Measurements from ENCODE around the gene SLC1A2. TPM values are rescaled to one million over a fixed set of nuclear protein-coding genes. Genes with fewer than 3 reads are reported as not detected.

SLC1A2 gene
- total RNA-seq, 5 donors from 2014 or later (not counting 1 experiment from before 2014, with no cell fraction given), result 0.07 to 0.19 (median 0.12) TPM

GRCh38 chr11:35276396-35277145, 142.8 kb downstream of the SLC1A2 start:
- peak in 2 of 4 experiments; percentile 53 to 68 for ATAC-seq (replicated peaks in 1 of 4)
- no peak overlapping the region for H3K27ac ChIP-seq (ENCODE audit: low read length)
- POLR2A ChIA-PET, result interaction anchor here in 1 of 2 donors (0.6 kb wide), 1 partner anchor 108 kb away, joined by 3 read pairs; no protein-coding TSS in a partner anchor
- H3K4me3 ChIP-seq (ENCODE audit: control insufficient read depth in 1 of 2, extremely low read depth in 1 of 2, low read length in 1 of 2), result no peak overlapping the region
- CTCF ChIA-PET, result interaction anchor here in 1 of 2 donors (0.6 kb wide), 1 partner anchor 41 kb away, joined by 3 read pairs; no protein-coding TSS in a partner anchor
- no peaks in the 10 kb centered on the region for H3K36me3 Mint-ChIP-seq
- no peaks in the 10 kb centered on the region for H3K27me3 Mint-ChIP-seq
- no peaks in the 10 kb centered on the region for H3K9me3 Mint-ChIP-seq
- H3K4me3 Mint-ChIP-seq, result no peak overlapping the region
- no CpG with 5 or more reads among the region's 2 CpGs for WGBS (ENCODE audit: insufficient coverage)
- no peaks in the 10 kb centered on the region for H3K27me3 ChIP-seq (replicated peaks in 1 of 2; ENCODE audit: control insufficient read depth in 2 of 2, extremely low read depth in 1 of 2, insufficient read depth in 2 of 2, low read length in 1 of 2)
- H3K36me3 ChIP-seq (ENCODE audit: control insufficient read depth in 2 of 2, extremely low read depth in 1 of 2, insufficient read depth in 1 of 2, low read length in 1 of 2), result no peaks in the 10 kb centered on the region
- peaks cover 29 to 50% (median 40%) of the 10 kb centered on the region in 3 donors for H3K4me1 Mint-ChIP-seq
- peaks cover 0 to 12% of the 10 kb centered on the region in 2 experiments for H3K4me1 ChIP-seq (ENCODE audit: control insufficient read depth in 1 of 2, extremely low read depth in 1 of 2, insufficient read depth in 2 of 2, low read length in 2 of 2)
- H3K9me3 ChIP-seq, result no peaks in the 10 kb centered on the region
- no peak for DNase-seq
- H3K27ac Mint-ChIP-seq, result peak overlapping the region; percentile 37 to 78

GRCh38 chr11:35275786-35276170, 143.6 kb downstream of the SLC1A2 start:
- H3K9me3 Mint-ChIP-seq, result no peaks in the 10 kb centered on the region
- no peaks in the 10 kb centered on the region for H3K36me3 ChIP-seq (ENCODE audit: control insufficient read depth in 2 of 2, extremely low read depth in 1 of 2, insufficient read depth in 1 of 2, low read length in 1 of 2)
- no peak overlapping the region for H3K4me3 Mint-ChIP-seq
- 88% methylated on average over 1 of the region's 1 CpG for WGBS (ENCODE audit: insufficient coverage)
- no peak for DNase-seq
- peak overlapping the region in 1 of 2 donors; percentile 9 for H3K27ac Mint-ChIP-seq
- no peaks in the 10 kb centered on the region for H3K27me3 Mint-ChIP-seq
- no peak overlapping the region for H3K27ac ChIP-seq (ENCODE audit: low read length)
- ATAC-seq (replicated peaks in 1 of 4), result no peak
- no peaks in the 10 kb centered on the region for H3K36me3 Mint-ChIP-seq
- H3K4me1 Mint-ChIP-seq, result peaks cover 34 to 56% (median 40%) of the 10 kb centered on the region in 3 donors
- H3K27me3 ChIP-seq (replicated peaks in 1 of 2; ENCODE audit: control insufficient read depth in 2 of 2, extremely low read depth in 1 of 2, insufficient read depth in 2 of 2, low read length in 1 of 2), result no peaks in the 10 kb centered on the region
- peaks cover 0 to 12% of the 10 kb centered on the region in 2 experiments for H3K4me1 ChIP-seq (ENCODE audit: control insufficient read depth in 1 of 2, extremely low read depth in 1 of 2, insufficient read depth in 2 of 2, low read length in 2 of 2)
- POLR2A ChIA-PET, result interaction anchor here (0.6 to 1.0 kb wide), 2 partner anchors 29 to 108 kb away, joined by 3 read pairs; no protein-coding TSS in a partner anchor
- CTCF ChIA-PET, result interaction anchor here in 1 of 2 donors (0.6 kb wide), 1 partner anchor 40 kb away, joined by 3 read pairs; no protein-coding TSS in a partner anchor
- no peaks in the 10 kb centered on the region for H3K9me3 ChIP-seq
- no peak overlapping the region for H3K4me3 ChIP-seq (ENCODE audit: control insufficient read depth in 1 of 2, extremely low read depth in 1 of 2, low read length in 1 of 2)

- H3K27me3 Mint-ChIP-seq, result no peaks in the 10 kb centered on the region
- H3K27me3 ChIP-seq (replicated peaks in 1 of 2; ENCODE audit: control insufficient read depth in 2 of 2, extremely low read depth in 1 of 2, insufficient read depth in 2 of 2, low read length in 1 of 2), result no peaks in the 10 kb centered on the region
- no peaks in the 10 kb centered on the region for H3K36me3 ChIP-seq (ENCODE audit: control insufficient read depth in 2 of 2, extremely low read depth in 1 of 2, insufficient read depth in 1 of 2, low read length in 1 of 2)
- H3K4me1 ChIP-seq (ENCODE audit: control insufficient read depth in 1 of 2, extremely low read depth in 1 of 2, insufficient read depth in 2 of 2, low read length in 2 of 2), result peaks cover 0 to 12% of the 10 kb centered on the region in 2 experiments
- no peak overlapping the region for H3K4me3 Mint-ChIP-seq
- DNase-seq (no peak), ATAC-seq (replicated peaks in 1 of 4) (no peak)
- CTCF ChIA-PET, result interaction anchor here in 1 of 2 donors (0.8 kb wide), 1 partner anchor 431 kb away, joined by 3 read pairs; no protein-coding TSS in a partner anchor
- no peak overlapping the region for H3K27ac Mint-ChIP-seq
- peaks cover 34 to 60% (median 40%) of the 10 kb centered on the region in 3 donors for H3K4me1 Mint-ChIP-seq
- H3K27ac ChIP-seq (ENCODE audit: low read length), result no peak overlapping the region
- H3K9me3 ChIP-seq, result no peaks in the 10 kb centered on the region
- H3K36me3 Mint-ChIP-seq, result no peaks in the 10 kb centered on the region
- no peak overlapping the region for H3K4me3 ChIP-seq (ENCODE audit: control insufficient read depth in 1 of 2, extremely low read depth in 1 of 2, low read length in 1 of 2)
- POLR2A ChIA-PET, result interaction anchor here in 1 of 2 donors (1.0 kb wide), 1 partner anchor 28 kb away, joined by 3 read pairs; no protein-coding TSS in a partner anchor
- 83% methylated on average over 2 of the region's 6 CpGs for WGBS (ENCODE audit: insufficient coverage)
- H3K9me3 Mint-ChIP-seq, result no peaks in the 10 kb centered on the region
Measured at GRCh38 chr11:35274909-35275785, 144.2 kb downstream of the SLC1A2 start.

- peaks cover 34 to 61% (median 40%) of the 10 kb centered on the region in 3 donors for H3K4me1 Mint-ChIP-seq
- H3K4me3 Mint-ChIP-seq, result peak overlapping the region in 2 of 3 donors; percentile 5 to 31
- ChIA-PET CTCF (interaction anchor here in 1 of 2 donors (1.2 to 1.3 kb wide), 2 partner anchors 25 to 186 kb away, joined by 4 to 5 read pairs; no protein-coding TSS in a partner anchor), POLR2A (interaction anchor here (0.5 to 1.0 kb wide), 4 partner anchors 26 to 330 kb away, joined by 3 to 5 read pairs (median 3); no protein-coding TSS in a partner anchor)
- Histone ChIP-seq H3K9me3 (no peaks in the 10 kb centered on the region), H3K4me3 (ENCODE audit: control insufficient read depth in 1 of 2, extremely low read depth in 1 of 2, low read length in 1 of 2) (no peak overlapping the region), H3K27me3 (replicated peaks in 1 of 2; ENCODE audit: control insufficient read depth in 2 of 2, extremely low read depth in 1 of 2, insufficient read depth in 2 of 2, low read length in 1 of 2) (no peaks in the 10 kb centered on the region), H3K36me3 (ENCODE audit: control insufficient read depth in 2 of 2, extremely low read depth in 1 of 2, insufficient read depth in 1 of 2, low read length in 1 of 2) (no peaks in the 10 kb centered on the region), H3K4me1 (ENCODE audit: control insufficient read depth in 1 of 2, extremely low read depth in 1 of 2, insufficient read depth in 2 of 2, low read length in 2 of 2) (peaks cover 0 to 12% of the 10 kb centered on the region in 2 experiments), H3K27ac (ENCODE audit: low read length) (peak overlapping the region; percentile 66)
- no peaks in the 10 kb centered on the region for H3K9me3 Mint-ChIP-seq
- 17% methylated on average over 3 of the region's 5 CpGs for WGBS (ENCODE audit: insufficient coverage)
- ATAC-seq (replicated peaks in 1 of 4) (peak; percentile 52 to 85 (median 62)), DNase-seq (peak in 29 of 35 experiments; percentile 2 to 67 (median 21))
- H3K27me3 Mint-ChIP-seq, result no peaks in the 10 kb centered on the region
- no peaks in the 10 kb centered on the region for H3K36me3 Mint-ChIP-seq
- peak overlapping the region; percentile 80 to 94 for H3K27ac Mint-ChIP-seq
Measured at GRCh38 chr11:35272391-35272902, 146.9 kb downstream of the SLC1A2 start.

GRCh38 chr11:35271031-35271430, 148.3 kb downstream of the SLC1A2 start:
- peaks cover under 1 to 12% of the 10 kb centered on the region in 2 experiments for H3K4me1 ChIP-seq (ENCODE audit: control insufficient read depth in 1 of 2, extremely low read depth in 1 of 2, insufficient read depth in 2 of 2, low read length in 2 of 2)
- DNase-seq (no peak), ATAC-seq (replicated peaks in 1 of 4) (no peak)
- H3K9me3 Mint-ChIP-seq, result no peaks in the 10 kb centered on the region
- H3K36me3 Mint-ChIP-seq, result no peaks in the 10 kb centered on the region
- no peaks in the 10 kb centered on the region for H3K36me3 ChIP-seq (ENCODE audit: control insufficient read depth in 2 of 2, extremely low read depth in 1 of 2, insufficient read depth in 1 of 2, low read length in 1 of 2)
- 100% methylated on average over 2 of the region's 3 CpGs for WGBS (ENCODE audit: insufficient coverage)
- H3K4me1 Mint-ChIP-seq, result peaks cover 38 to 60% (median 40%) of the 10 kb centered on the region in 3 donors
- H3K9me3 ChIP-seq, result no peaks in the 10 kb centered on the region
- ChIA-PET CTCF (no interaction called here), POLR2A (no interaction called here)
- peak overlapping the region in 1 of 2 donors; percentile 9 for H3K27ac Mint-ChIP-seq
- H3K27me3 Mint-ChIP-seq, result no peaks in the 10 kb centered on the region
- H3K4me3 Mint-ChIP-seq, result no peak overlapping the region
- no peak overlapping the region for H3K27ac ChIP-seq (ENCODE audit: low read length)
- H3K27me3 ChIP-seq (replicated peaks in 1 of 2; ENCODE audit: control insufficient read depth in 2 of 2, extremely low read depth in 1 of 2, insufficient read depth in 2 of 2, low read length in 1 of 2), result no peaks in the 10 kb centered on the region
- no peak overlapping the region for H3K4me3 ChIP-seq (ENCODE audit: control insufficient read depth in 1 of 2, extremely low read depth in 1 of 2, low read length in 1 of 2)

All from T-cell (primary cell).